ENCODE data around the gene PLXNC1. TPM values are rescaled to one million over a fixed set of nuclear protein-coding genes. Genes with fewer than 3 reads are reported as not detected.

Gene PLXNC1
- total RNA-seq, 1 donor from 2014 or later = 4.9 TPM

- Mint-ChIP-seq H3K27me3 (ENCODE audit: unreplicated experiment) (peaks cover 8% of the 10 kb centered on the region), H3K4me3 (ENCODE audit: unreplicated experiment) (no peak overlapping the region), H3K36me3 (ENCODE audit: unreplicated experiment) (no peaks in the 10 kb centered on the region), H3K4me1 (ENCODE audit: low read depth, unreplicated experiment) (no peaks in the 10 kb centered on the region), H3K27ac (ENCODE audit: unreplicated experiment) (no peak overlapping the region), H3K9me3 (ENCODE audit: unreplicated experiment) (peaks cover 2% of the 10 kb centered on the region)
- no peak for TF ChIP-seq CTCF (IDR thresholded peaks at IDR 0.05; ENCODE audit: partially characterized antibody, unreplicated experiment)
- DNase-seq = no peak
Observed at GRCh38 chr12:94139816-94140215, 8.6 kb upstream of the PLXNC1 start.

- Mint-ChIP-seq H3K27me3 (ENCODE audit: unreplicated experiment) (peaks cover 8% of the 10 kb centered on the region), H3K4me1 (ENCODE audit: low read depth, unreplicated experiment) (no peaks in the 10 kb centered on the region), H3K27ac (ENCODE audit: unreplicated experiment) (no peak overlapping the region), H3K4me3 (ENCODE audit: unreplicated experiment) (no peak overlapping the region), H3K36me3 (ENCODE audit: unreplicated experiment) (no peaks in the 10 kb centered on the region), H3K9me3 (ENCODE audit: unreplicated experiment) (peaks cover 2% of the 10 kb centered on the region)
- DNase-seq = peak; percentile 36
- TF ChIP-seq CTCF (IDR thresholded peaks at IDR 0.05; ENCODE audit: partially characterized antibody, unreplicated experiment) = no peak
Observed at GRCh38 chr12:94140556-94140955, 7.8 kb upstream of the PLXNC1 start.

- H3K4me3 Mint-ChIP-seq (ENCODE audit: unreplicated experiment) = no peak overlapping the region
- no peaks in the 10 kb centered on the region for H3K4me1 Mint-ChIP-seq (ENCODE audit: low read depth, unreplicated experiment)
- no peaks in the 10 kb centered on the region for H3K36me3 Mint-ChIP-seq (ENCODE audit: unreplicated experiment)
- H3K27me3 Mint-ChIP-seq (ENCODE audit: unreplicated experiment) = peaks cover 8% of the 10 kb centered on the region
- peaks cover 2% of the 10 kb centered on the region for H3K9me3 Mint-ChIP-seq (ENCODE audit: unreplicated experiment)
- no peak for TF ChIP-seq CTCF (IDR thresholded peaks at IDR 0.05; ENCODE audit: partially characterized antibody, unreplicated experiment)
- no peak for DNase-seq
- H3K27ac Mint-ChIP-seq (ENCODE audit: unreplicated experiment) = no peak overlapping the region
Observed at GRCh38 chr12:94141004-94141764, 7.2 kb upstream of the PLXNC1 start.

GRCh38 chr12:94141892-94142291 is 6.5 kb upstream of the PLXNC1 start:
- DNase-seq = no peak
- no peaks in the 10 kb centered on the region for H3K4me1 Mint-ChIP-seq (ENCODE audit: low read depth, unreplicated experiment)
- no peaks in the 10 kb centered on the region for H3K36me3 Mint-ChIP-seq (ENCODE audit: unreplicated experiment)
- H3K27me3 Mint-ChIP-seq (ENCODE audit: unreplicated experiment) = peaks cover 8% of the 10 kb centered on the region
- H3K4me3 Mint-ChIP-seq (ENCODE audit: unreplicated experiment) = no peak overlapping the region
- H3K9me3 Mint-ChIP-seq (ENCODE audit: unreplicated experiment) = peaks cover 2% of the 10 kb centered on the region
- H3K27ac Mint-ChIP-seq (ENCODE audit: unreplicated experiment) = no peak overlapping the region
- TF ChIP-seq CTCF (IDR thresholded peaks at IDR 0.05; ENCODE audit: partially characterized antibody, unreplicated experiment) = no peak

- DNase-seq = no peak
- H3K4me3 Mint-ChIP-seq (ENCODE audit: unreplicated experiment) = no peak overlapping the region
- peaks cover 6% of the 10 kb centered on the region for H3K9me3 Mint-ChIP-seq (ENCODE audit: unreplicated experiment)
- H3K36me3 Mint-ChIP-seq (ENCODE audit: unreplicated experiment) = no peaks in the 10 kb centered on the region
- TF ChIP-seq CTCF (IDR thresholded peaks at IDR 0.05; ENCODE audit: partially characterized antibody, unreplicated experiment) = no peak
- H3K27me3 Mint-ChIP-seq (ENCODE audit: unreplicated experiment) = peaks cover 14% of the 10 kb centered on the region
- H3K27ac Mint-ChIP-seq (ENCODE audit: unreplicated experiment) = no peak overlapping the region
- H3K4me1 Mint-ChIP-seq (ENCODE audit: low read depth, unreplicated experiment) = peaks cover 4% of the 10 kb centered on the region
Observed at GRCh38 chr12:94143438-94143837, 4.9 kb upstream of the PLXNC1 start.
